DMS114 treated with DMSO at 0.1 percent for 48 hours (cell line): ENCODE measurements around the gene RBBP8.
"Not testable (repeated sequence)": the region's sequence is repeated elsewhere in the genome, so short reads cannot be mapped to it uniquely, and the experiment has no call there.

Experiments
- DNase-seq: peaks from one replicate; lab custom pipeline; 2025; ENCODE audit not compliant: unreplicated experiment; lab: John Stamatoyannopoulos, UW

The RBBP8 gene

GRCh38 chr18:22939649-22940048 lies 6.5 kb downstream of the RBBP8 start:
- no peak for DNase-seq

- no peak for DNase-seq
These were observed 10.7 kb downstream of the RBBP8 start for GRCh38 chr18:22943847-22944246.

- DNase-seq = no peak
These were observed 13.1 kb downstream of the RBBP8 start for GRCh38 chr18:22946217-22946616.

GRCh38 chr18:22946846-22947245 lies 13.7 kb downstream of the RBBP8 start:
- DNase-seq = no peak

- DNase-seq = no peak
These were observed 18.7 kb downstream of the RBBP8 start for GRCh38 chr18:22951823-22952222.

GRCh38 chr18:22952525-22952924 lies 19.4 kb downstream of the RBBP8 start:
- no peak for DNase-seq

- not testable (repeated sequence) for DNase-seq
These were observed 20.9 kb downstream of the RBBP8 start for GRCh38 chr18:22953982-22954381.

GRCh38 chr18:22956226-22956625 lies 23.1 kb downstream of the RBBP8 start:
- no peak for DNase-seq

- DNase-seq = no peak
These were observed 28.0 kb downstream of the RBBP8 start for GRCh38 chr18:22961156-22961555.

- no peak for DNase-seq
These were observed 28.9 kb downstream of the RBBP8 start for GRCh38 chr18:22962004-22962403.

GRCh38 chr18:22964116-22964515 lies 31.0 kb downstream of the RBBP8 start:
- DNase-seq = no peak

GRCh38 chr18:22964722-22965121 lies 31.6 kb downstream of the RBBP8 start:
- no peak for DNase-seq

GRCh38 chr18:22971038-22971437 lies 37.9 kb downstream of the RBBP8 start:
- no peak for DNase-seq

GRCh38 chr18:22974001-22974400 lies 40.9 kb downstream of the RBBP8 start:
- no peak for DNase-seq

- no peak for DNase-seq
These were observed 41.6 kb downstream of the RBBP8 start for GRCh38 chr18:22974707-22975106.

GRCh38 chr18:22975508-22975907 lies 42.4 kb downstream of the RBBP8 start:
- no peak for DNase-seq

- DNase-seq = no peak
These were observed 44.9 kb downstream of the RBBP8 start for GRCh38 chr18:22977847-22978701.

GRCh38 chr18:22980394-22980793 lies 47.3 kb downstream of the RBBP8 start:
- no peak for DNase-seq

- DNase-seq = no peak
These were observed 48.4 kb downstream of the RBBP8 start for GRCh38 chr18:22981274-22982133.

- peak; percentile 48 for DNase-seq
These were observed 50.0 kb downstream of the RBBP8 start for GRCh38 chr18:22983175-22983574.

- DNase-seq = no peak
These were observed 52.1 kb downstream of the RBBP8 start for GRCh38 chr18:22985250-22985649.
